UCSD-AML1 (cell line): ENCODE results near the gene ZNF200.
"Not testable (repeated sequence)": the region's sequence is repeated elsewhere in the genome, so short reads cannot be mapped to it uniquely, and the experiment has no call there.

ENCODE experiments used
- DNase-seq: peaks from one replicate; lab custom pipeline; 2025; ENCODE audit not compliant: unreplicated experiment; lab: John Stamatoyannopoulos, UW

The ZNF200 gene

GRCh38 chr16:3202903-3203539 is 31.9 kb downstream of the ZNF200 start:
- DNase-seq = no peak

- DNase-seq = no peak
Measured at GRCh38 chr16:3198334-3199072, 36.5 kb downstream of the ZNF200 start.

GRCh38 chr16:3197694-3198333 is 37.1 kb downstream of the ZNF200 start:
- DNase-seq = not testable (repeated sequence)

GRCh38 chr16:3195975-3196374 is 39.0 kb downstream of the ZNF200 start:
- DNase-seq = no peak

DNA sequence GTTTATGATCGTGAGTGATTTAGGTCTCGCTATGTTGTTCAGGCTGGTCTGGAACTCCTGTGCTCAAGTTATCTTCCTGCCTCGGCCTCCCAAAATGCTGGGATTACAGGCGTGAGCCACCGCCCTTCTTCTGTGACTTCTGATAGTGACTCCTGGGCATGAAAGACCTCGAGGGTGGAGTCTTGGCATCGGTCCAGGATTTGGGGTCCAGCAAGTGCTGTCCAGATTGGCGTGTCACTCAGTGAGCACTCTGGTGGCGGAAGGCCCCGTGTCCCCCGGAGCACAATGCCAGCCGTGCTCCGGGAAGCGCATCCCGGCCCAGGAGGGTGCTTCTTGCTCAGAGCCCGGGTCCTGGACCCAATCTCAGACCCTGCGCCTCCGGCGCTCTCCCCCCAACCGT is 40.2 kb downstream of the ZNF200 start:
- DNase-seq = no peak

GRCh38 chr16:3193221-3194212 is 41.4 kb downstream of the ZNF200 start:
- no peak for DNase-seq

DNA sequence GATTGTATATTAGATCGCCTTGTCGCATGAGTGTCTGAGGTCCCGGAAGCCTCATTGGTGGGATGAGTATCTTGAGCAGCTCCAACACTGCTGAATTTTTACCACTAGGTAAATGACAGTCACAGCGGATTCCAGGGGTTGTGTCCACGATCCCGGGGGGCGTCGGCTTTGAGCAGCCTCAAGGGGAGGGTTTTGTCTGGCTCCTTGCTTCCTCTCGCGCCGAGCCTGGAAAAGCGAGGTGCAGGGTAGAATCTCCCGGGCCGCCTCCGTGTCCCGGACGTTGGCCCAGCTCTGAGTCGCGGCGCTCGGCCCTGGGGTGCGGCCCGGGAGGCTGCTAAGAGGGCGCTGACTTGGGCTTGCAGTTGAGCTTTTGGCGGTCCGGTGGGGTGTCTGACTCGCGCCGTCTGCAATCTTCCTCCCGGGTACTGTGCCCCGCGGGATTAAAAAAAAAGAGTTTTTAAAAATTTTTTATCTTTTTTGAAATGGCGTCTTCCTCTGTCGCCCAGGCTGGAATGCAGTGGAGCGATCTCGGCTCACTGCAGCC is 42.4 kb downstream of the ZNF200 start:
- DNase-seq = no peak

- no peak for DNase-seq
Measured at GRCh38 chr16:3190949-3191353, 44.0 kb downstream of the ZNF200 start.

DNA sequence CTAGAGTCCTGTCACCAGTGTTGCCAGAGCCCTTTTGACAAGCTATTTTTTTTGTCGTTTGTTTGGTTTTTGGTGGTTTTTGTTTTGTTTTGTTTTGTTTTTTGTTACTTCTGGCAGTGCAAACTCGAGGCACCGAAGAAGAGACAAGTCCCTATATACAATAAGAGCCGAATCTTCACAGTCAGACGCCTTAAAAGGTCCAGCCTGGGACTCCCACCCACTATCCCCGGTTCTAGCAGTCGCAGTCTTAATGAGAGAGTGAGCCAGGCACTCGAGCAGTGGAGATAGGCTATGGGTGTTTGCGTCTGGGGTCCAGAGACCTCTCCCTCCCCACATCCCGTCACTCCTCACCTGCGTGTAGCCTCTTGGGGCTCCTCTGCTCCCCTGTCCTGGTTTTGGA is 45.1 kb downstream of the ZNF200 start:
- DNase-seq = no peak

GRCh38 chr16:3188925-3189825 is 45.8 kb downstream of the ZNF200 start:
- no peak for DNase-seq

GRCh38 chr16:3188675-3188924 is 46.4 kb downstream of the ZNF200 start:
- no peak for DNase-seq

DNA sequence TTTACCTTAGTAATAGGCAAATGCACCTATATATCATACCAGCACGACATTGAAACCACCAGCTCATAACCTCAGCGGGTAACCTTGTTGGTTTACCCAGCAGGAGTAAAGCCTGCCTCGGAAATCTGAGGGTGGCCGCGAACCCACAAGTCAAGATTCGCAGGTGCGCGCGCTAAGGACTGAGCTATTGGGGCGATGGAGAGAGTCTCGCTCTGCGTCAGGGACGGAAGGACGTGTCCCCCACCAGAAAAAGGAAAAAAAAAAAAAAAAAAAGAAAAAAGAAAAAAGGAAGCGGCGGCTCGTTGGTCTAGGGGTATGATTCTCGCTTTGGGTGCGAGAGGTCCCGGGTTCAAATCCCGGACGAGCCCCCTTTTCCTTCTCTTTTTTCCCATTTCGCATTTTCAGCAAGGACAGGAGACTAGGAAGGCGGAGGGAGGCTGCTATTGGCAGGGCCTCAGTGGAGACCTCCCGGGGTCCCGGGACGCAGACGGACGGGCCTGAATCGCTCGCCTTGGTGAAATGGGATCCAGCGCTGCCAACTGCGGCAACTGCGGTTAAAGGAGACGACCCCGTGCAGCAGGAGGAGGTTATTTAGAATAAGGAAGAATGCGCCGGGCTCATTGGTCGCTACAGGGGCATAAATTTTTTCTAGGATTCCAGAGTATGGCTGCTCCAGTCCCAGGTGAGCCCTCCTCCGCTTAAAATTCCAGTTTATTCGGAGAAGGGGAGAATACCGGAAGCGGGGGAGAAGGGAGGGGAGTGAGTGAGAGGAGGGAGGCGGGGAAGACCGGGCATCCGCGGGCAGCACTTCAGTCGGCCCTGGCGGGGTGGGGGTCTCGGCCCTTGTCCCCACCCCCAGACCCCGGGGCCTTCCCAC is 46.9 kb downstream of the ZNF200 start, which contains the start of gene OR1F1:
OR1F1 (plus strand) TSS at position 407 of the 877 bp plus-strand sequence.
- peak; percentile 66 for DNase-seq

- no peak for DNase-seq
Measured at GRCh38 chr16:3186946-3187690, 47.8 kb downstream of the ZNF200 start.

- DNase-seq = no peak
Measured at GRCh38 chr16:3183445-3184139, 51.4 kb downstream of the ZNF200 start.

DNA sequence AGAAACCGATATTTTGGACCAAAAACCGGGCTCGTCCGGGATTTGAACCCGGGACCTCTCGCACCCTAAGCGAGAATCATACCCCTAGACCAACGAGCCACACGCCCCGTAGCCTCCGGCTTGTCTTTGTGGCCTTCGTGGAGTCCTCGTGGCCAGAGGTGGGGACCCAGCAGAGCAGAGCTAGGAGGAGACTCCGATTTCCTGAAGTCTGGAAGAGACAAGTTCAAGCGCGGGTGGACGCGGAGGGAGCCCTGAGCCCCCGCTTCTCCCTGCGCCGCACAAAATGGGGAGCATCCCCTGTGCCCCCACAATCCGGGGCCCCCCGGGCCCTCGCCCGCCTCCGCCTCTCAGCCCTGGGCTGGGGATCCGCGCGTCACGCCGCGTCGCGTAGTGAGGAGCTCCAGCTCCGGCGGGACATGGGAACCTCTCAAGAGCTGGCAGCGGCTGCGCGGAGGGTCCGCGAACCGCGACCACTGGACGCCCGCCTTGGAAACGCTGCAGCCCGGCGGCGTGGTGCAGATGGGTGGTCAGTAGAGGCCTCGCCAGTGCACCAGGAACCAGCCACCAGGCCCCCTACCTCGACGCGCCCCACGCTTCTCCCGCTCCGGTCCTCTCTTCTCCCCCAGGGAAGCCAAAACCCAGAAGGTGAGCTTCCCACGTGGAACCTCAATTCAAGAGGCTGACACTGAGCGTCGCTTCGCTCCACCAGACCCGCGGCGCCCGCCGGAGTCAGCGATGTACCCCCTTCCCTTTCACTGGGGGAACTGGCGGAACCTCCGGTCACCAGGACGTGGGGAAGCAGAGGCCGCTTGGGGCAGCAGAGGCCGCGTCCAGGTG is 52.1 kb downstream of the ZNF200 start:
- peak; percentile 79 for DNase-seq

- DNase-seq = not testable (repeated sequence)
Measured at GRCh38 chr16:3182293-3182607, 52.7 kb downstream of the ZNF200 start.

- no peak for DNase-seq
Measured at GRCh38 chr16:3180445-3180878, 54.5 kb downstream of the ZNF200 start.
